Prostate gland (tissue), 2 donors: ENCODE results near the gene MGAT5.

ENCODE experiments used
- CTCF ChIP-seq, 4 experiments: fragments of 200-600 bp in 2 of 4; fragments of 450-650 bp in 2 of 4; sonication (generic) in 2 of 4; IDR thresholded peaks; 1 replicate in 3 of 4; 2 replicates in 1 of 4; pipeline ENCODE4 v1.5.1; 2016 to 2019; ENCODE audit warnings: antibody characterized with exemption in 4 of 4, mild to moderate bottlenecking in 2 of 4, moderate library complexity in 2 of 4
- POLR2A ChIP-seq: fragments of 450-650 bp; IDR thresholded peaks from one replicate; pipeline ENCODE4 v1.6.1; 2016; ENCODE audit warnings: antibody characterized with exemption, mild to moderate bottlenecking
- POLR2AphosphoS5 ChIP-seq: sonication (generic); formaldehyde crosslinking; IDR thresholded peaks from one replicate; pipeline ENCODE4 v1.6.1; 2017; ENCODE audit warnings: antibody characterized with exemption

- TF ChIP-seq CTCF (IDR thresholded peaks at IDR 0.05) (no peak), POLR2AphosphoS5 (no peak), POLR2A (no peak)
These were observed 181.6 kb downstream of the MGAT5 start for GRCh38 chr2:134435505-134435904.
